NCI-H226 (cell line): Measurements from ENCODE around the gene ZNF445.
"Not testable (repeated sequence)": the region's sequence is repeated elsewhere in the genome, so short reads cannot be mapped to it uniquely, and the experiment has no call there.

Experiments
- DNase-seq: peaks from one replicate; pipeline ENCODE4 v3.0.0-alpha.2; 2015

ZNF445 gene

GRCh38 chr3:44477312-44478030 is at the start of gene ZNF445:
ZNF445 (minus strand) TSS chr3:44477670; CDS start chr3:44455549, 22,121 bp downstream.
- DNase-seq, result peak; percentile 65

GRCh38 chr3:44525060-44525459 is 47.6 kb upstream of the ZNF445 start:
- no peak for DNase-seq

GRCh38 chr3:44522494-44522933 is 45.0 kb upstream of the ZNF445 start:
- no peak for DNase-seq

- DNase-seq, result no peak
Observed at GRCh38 chr3:44521721-44522120, 44.3 kb upstream of the ZNF445 start.

GRCh38 chr3:44518782-44519156 is 41.3 kb upstream of the ZNF445 start:
- no peak for DNase-seq

GRCh38 chr3:44516230-44516629 is 38.8 kb upstream of the ZNF445 start:
- no peak for DNase-seq

- DNase-seq, result no peak
Observed at GRCh38 chr3:44513513-44513912, 36.0 kb upstream of the ZNF445 start.

GRCh38 chr3:44511238-44511566 is 33.7 kb upstream of the ZNF445 start:
- DNase-seq, result no peak

GRCh38 chr3:44510000-44510368 is 32.5 kb upstream of the ZNF445 start:
- no peak for DNase-seq

- DNase-seq, result no peak
Observed at GRCh38 chr3:44509393-44509921, 32.0 kb upstream of the ZNF445 start.

- no peak for DNase-seq
Observed at GRCh38 chr3:44506961-44507360, 29.5 kb upstream of the ZNF445 start.

- DNase-seq, result no peak
Observed at GRCh38 chr3:44506556-44506955, 29.1 kb upstream of the ZNF445 start.

- DNase-seq, result no peak
Observed at GRCh38 chr3:44504566-44504965, 27.1 kb upstream of the ZNF445 start.

- not testable (repeated sequence) for DNase-seq
Observed at GRCh38 chr3:44503178-44503577, 25.7 kb upstream of the ZNF445 start.

GRCh38 chr3:44501971-44502370 is 24.5 kb upstream of the ZNF445 start:
- no peak for DNase-seq

- not testable (repeated sequence) for DNase-seq
Observed at GRCh38 chr3:44499899-44500168, 22.4 kb upstream of the ZNF445 start.

GRCh38 chr3:44499149-44499898 is 21.9 kb upstream of the ZNF445 start:
- DNase-seq, result no peak

- DNase-seq, result no peak
Observed at GRCh38 chr3:44495636-44496415, 18.4 kb upstream of the ZNF445 start.

GRCh38 chr3:44492496-44492895 is 15.0 kb upstream of the ZNF445 start:
- DNase-seq, result no peak

GRCh38 chr3:44482721-44483120 is 5.3 kb upstream of the ZNF445 start:
- DNase-seq, result peak; percentile 63

- DNase-seq, result no peak
Observed at GRCh38 chr3:44478606-44479094, 1.2 kb upstream of the ZNF445 start.

GRCh38 chr3:44478055-44478468 is 592 bp upstream of the ZNF445 start:
- DNase-seq, result no peak

- DNase-seq, result no peak
Observed at GRCh38 chr3:44476963-44477311, 533 bp downstream of the ZNF445 start.

GRCh38 chr3:44476181-44476611 is 1.3 kb downstream of the ZNF445 start:
- no peak for DNase-seq
